Measurements from ENCODE around the gene TNS3. TPM values are rescaled to one million over a fixed set of nuclear protein-coding genes. Genes with fewer than 3 reads are reported as not detected.
A peak's percentile ranks its signal among the peaks of the same experiment; 100 is the strongest.

TNS3 gene
- total RNA-seq, 1 donor from 2014 or later: 89.8 TPM

DNA sequence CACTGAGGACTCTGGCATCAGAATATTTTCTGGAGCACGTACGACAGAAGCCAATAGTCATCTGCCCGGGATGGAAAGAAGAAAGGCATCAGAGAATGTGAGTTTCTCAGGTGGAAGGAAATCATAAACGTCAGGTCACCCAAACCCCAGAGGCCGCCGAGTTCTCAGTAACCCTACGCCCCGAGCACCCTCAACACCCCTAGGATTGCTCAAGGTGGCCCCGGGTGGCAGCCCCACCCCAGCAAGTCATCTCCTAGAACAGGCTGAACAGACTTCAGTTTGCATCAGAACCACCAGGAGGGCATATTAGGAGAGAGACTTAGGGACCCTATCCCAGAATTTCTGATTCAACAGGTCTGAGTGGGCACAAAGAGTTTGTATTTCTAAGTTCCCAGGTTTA lies 117.6 kb downstream of the TNS3 start:
- Histone ChIP-seq H3K9me3 (no peaks in the 10 kb centered on the region), H3K27me3 (no peaks in the 10 kb centered on the region), H3K4me3 (no peak overlapping the region), H3K27ac (no peak overlapping the region), H3K4me1 (peaks cover 0 to 15% of the 10 kb centered on the region in 2 donors), H3K36me3 (no peaks in the 10 kb centered on the region)
- intact Hi-C loops (cut with DNase I): no loop called here
- DNase-seq (ENCODE audit: low spot score in 2 of 2): no peak
- no peak for TF ChIP-seq CTCF (IDR thresholded peaks at IDR 0.05)

DNA sequence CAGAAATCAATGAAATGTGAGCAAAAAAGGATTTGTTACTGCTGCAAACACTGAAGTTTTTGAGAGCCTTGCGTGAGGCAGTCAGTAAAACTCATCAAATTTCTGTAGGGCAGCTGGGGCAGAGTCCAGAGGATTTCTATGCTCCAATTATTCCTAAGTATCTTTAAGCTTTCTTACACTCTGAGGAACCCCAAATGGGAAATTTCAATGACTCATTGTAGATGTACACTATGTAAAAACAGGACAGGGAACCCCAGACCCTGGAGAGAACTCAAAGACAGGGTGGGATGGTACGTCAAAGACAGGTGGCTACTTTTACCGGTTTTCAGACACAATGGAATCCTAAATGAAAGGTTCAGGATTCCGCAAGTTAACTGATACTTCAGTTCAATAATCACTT lies 120.2 kb downstream of the TNS3 start:
- no peak overlapping the region for H3K4me3 ChIP-seq
- intact Hi-C loops (cut with DNase I): no loop called here
- peaks cover 4 to 19% of the 10 kb centered on the region in 2 donors for H3K4me1 ChIP-seq
- no peaks in the 10 kb centered on the region for H3K36me3 ChIP-seq
- no peak for DNase-seq (ENCODE audit: low spot score in 2 of 2)
- no peak overlapping the region for H3K27ac ChIP-seq
- H3K27me3 ChIP-seq: no peaks in the 10 kb centered on the region
- H3K9me3 ChIP-seq: no peaks in the 10 kb centered on the region
- TF ChIP-seq CTCF (IDR thresholded peaks at IDR 0.05): no peak

DNA sequence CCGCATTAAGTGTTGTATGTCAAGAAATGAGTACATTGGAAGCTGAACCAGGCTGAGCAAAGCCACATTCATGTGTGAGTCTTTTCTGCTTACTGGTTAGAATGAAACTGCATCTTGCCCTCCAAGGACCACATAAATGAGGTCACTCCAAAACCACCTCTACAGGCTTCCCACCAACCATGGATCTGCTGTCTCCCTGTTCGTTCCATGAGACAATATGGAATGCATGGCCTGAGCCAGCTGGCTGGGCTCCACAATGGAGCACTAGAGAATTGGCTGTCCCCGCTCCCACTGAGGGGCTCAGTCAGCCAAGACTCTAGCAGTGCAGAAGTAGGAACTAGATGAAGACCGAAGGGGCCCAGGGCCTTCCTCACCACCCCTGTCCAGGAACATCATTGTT lies 120.8 kb downstream of the TNS3 start:
- no peak for DNase-seq (ENCODE audit: low spot score in 2 of 2)
- H3K27ac ChIP-seq: peak overlapping the region in 1 of 2 donors; percentile 29
- H3K9me3 ChIP-seq: no peaks in the 10 kb centered on the region
- no peaks in the 10 kb centered on the region for H3K27me3 ChIP-seq
- H3K4me1 ChIP-seq: peaks cover 4 to 17% of the 10 kb centered on the region in 2 donors
- TF ChIP-seq CTCF (IDR thresholded peaks at IDR 0.05): no peak
- no peaks in the 10 kb centered on the region for H3K36me3 ChIP-seq
- H3K4me3 ChIP-seq: no peak overlapping the region
- intact Hi-C loops (cut with DNase I): no loop called here

DNA sequence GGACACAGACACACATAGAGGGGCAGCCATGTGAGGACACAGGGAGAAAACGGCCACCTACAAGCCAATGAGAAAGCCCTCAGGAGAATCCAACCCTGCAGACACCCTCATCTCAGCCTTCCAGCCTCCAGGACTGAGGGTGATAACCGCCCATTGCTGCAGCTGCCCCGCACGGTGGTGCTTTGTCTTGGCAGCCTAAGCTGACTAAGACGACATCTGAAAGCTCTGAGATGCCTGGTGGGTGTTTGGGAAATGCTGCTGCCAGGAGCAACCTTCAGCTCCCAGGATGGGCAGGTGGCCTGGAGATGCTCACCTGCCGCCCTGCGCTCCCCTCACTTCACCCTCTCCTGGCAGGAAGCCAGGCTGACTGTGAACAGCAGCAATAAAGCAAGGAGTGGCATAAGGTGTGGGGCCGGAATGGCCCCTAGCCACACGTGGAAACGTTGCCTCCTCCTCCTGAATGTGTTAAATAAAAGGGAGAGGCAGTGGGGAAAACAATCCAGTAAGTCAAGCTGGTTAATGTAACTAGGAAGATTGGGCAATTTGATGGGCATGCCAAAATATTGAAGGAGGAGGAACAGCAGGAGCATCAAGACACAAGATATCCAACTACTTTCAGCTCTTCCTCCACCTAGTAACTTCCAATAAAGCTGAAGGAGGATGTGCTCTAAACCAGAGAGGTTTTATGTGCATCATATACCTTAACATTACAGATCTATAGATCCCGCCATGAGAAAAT lies 121.5 kb downstream of the TNS3 start:
- Histone ChIP-seq H3K9me3 (no peaks in the 10 kb centered on the region), H3K36me3 (no peaks in the 10 kb centered on the region), H3K4me3 (no peak overlapping the region), H3K27ac (peak overlapping the region; percentile 28 to 29), H3K4me1 (peaks cover 4 to 16% of the 10 kb centered on the region in 2 donors), H3K27me3 (no peaks in the 10 kb centered on the region)
- no peak for TF ChIP-seq CTCF (IDR thresholded peaks at IDR 0.05)
- DNase-seq (ENCODE audit: low spot score in 2 of 2): no peak
- intact Hi-C loops (cut with DNase I): no loop called here

GRCh38 chr7:47458486-47458885 lies 123.4 kb downstream of the TNS3 start:
- no peak for DNase-seq (ENCODE audit: low spot score in 2 of 2)
- Histone ChIP-seq H3K27me3 (no peaks in the 10 kb centered on the region), H3K36me3 (no peaks in the 10 kb centered on the region), H3K4me1 (peaks cover 12 to 24% of the 10 kb centered on the region in 2 donors), H3K27ac (peak overlapping the region; percentile 1 to 22), H3K4me3 (no peak overlapping the region), H3K9me3 (no peaks in the 10 kb centered on the region)
- no peak for TF ChIP-seq CTCF (IDR thresholded peaks at IDR 0.05)
- intact Hi-C loops (cut with DNase I): no loop called here

All from ascending aorta (tissue), 2 donors.